NK-92 treated with Interleukin-12 subunit alpha and Interleukin-12 subunit beta, amount 100 ng/mL, for 24 hours (cell line): Measurements from ENCODE around the gene DDIAS.

ENCODE experiments used
- DNase-seq: peaks from one replicate; lab custom pipeline; 2025; lab: John Stamatoyannopoulos, UW

Gene DDIAS

GRCh38 chr11:82972103-82972502 is 70.6 kb downstream of the DDIAS start:
- no peak for DNase-seq

- no peak for DNase-seq
These were observed 72.6 kb downstream of the DDIAS start for GRCh38 chr11:82974135-82974534.

GRCh38 chr11:82974851-82975250 is 73.3 kb downstream of the DDIAS start:
- no peak for DNase-seq

- DNase-seq = no peak
These were observed 74.3 kb downstream of the DDIAS start for GRCh38 chr11:82975882-82976281.

GRCh38 chr11:82976786-82977185 is 75.2 kb downstream of the DDIAS start:
- no peak for DNase-seq

- no peak for DNase-seq
These were observed 77.0 kb downstream of the DDIAS start for GRCh38 chr11:82978422-82979099.

- no peak for DNase-seq
These were observed 78.3 kb downstream of the DDIAS start for GRCh38 chr11:82979824-82980223.

GRCh38 chr11:82980292-82980691 is 78.8 kb downstream of the DDIAS start:
- DNase-seq = no peak

- DNase-seq = no peak
These were observed 79.4 kb downstream of the DDIAS start for GRCh38 chr11:82980947-82981346.

- no peak for DNase-seq
These were observed 80.3 kb downstream of the DDIAS start for GRCh38 chr11:82981852-82982251.
